IPS-15b (cell line): Measurements from ENCODE around the gene SHISA6.
"Not testable (repeated sequence)": the region's sequence is repeated elsewhere in the genome, so short reads cannot be mapped to it uniquely, and the experiment has no call there.

Experiments
- H3K27me3 ChIP-seq: one replicate; pipeline ENCODE4 v1.6.1; 2013; ENCODE audit warnings: low read length; ENCODE audit not compliant: control insufficient read depth, insufficient read depth
- H3K36me3 ChIP-seq: one replicate; pipeline ENCODE4 v1.6.1; 2013; ENCODE audit warnings: low read length; ENCODE audit not compliant: control insufficient read depth, insufficient read depth
- H3K4me1 ChIP-seq: one replicate; pipeline ENCODE4 v1.6.1; 2013; ENCODE audit warnings: mild to moderate bottlenecking, low read length; ENCODE audit not compliant: control insufficient read depth, insufficient read depth
- H3K4me3 ChIP-seq: one replicate; pipeline ENCODE4 v1.5.1; 2013; ENCODE audit warnings: low read depth, low read length
- H3K9ac ChIP-seq: one replicate; pipeline ENCODE4 v1.6.1; 2013; ENCODE audit warnings: low read depth, mild to moderate bottlenecking, low read length
- H3K9me3 ChIP-seq: one replicate; pipeline ENCODE4 v1.6.1; 2013; ENCODE audit warnings: mild to moderate bottlenecking, low read length; ENCODE audit not compliant: control insufficient read depth, insufficient read depth

SHISA6 gene

GRCh38 chr17:11304568-11304967, 63.6 kb downstream of the SHISA6 start:
- no peaks in the 10 kb centered on the region for H3K9me3 ChIP-seq
- H3K27me3 ChIP-seq, result no peaks in the 10 kb centered on the region
- H3K36me3 ChIP-seq, result no peaks in the 10 kb centered on the region
- no peak overlapping the region for H3K9ac ChIP-seq
- H3K4me1 ChIP-seq, result peaks cover 8% of the 10 kb centered on the region
- H3K4me3 ChIP-seq, result no peak overlapping the region

GRCh38 chr17:11305524-11305923, 64.5 kb downstream of the SHISA6 start:
- Histone ChIP-seq H3K4me3 (no peak overlapping the region), H3K27me3 (no peaks in the 10 kb centered on the region), H3K9ac (no peak overlapping the region)

GRCh38 chr17:11308531-11308930, 67.5 kb downstream of the SHISA6 start:
- H3K4me3 ChIP-seq, result no peak overlapping the region
- no peaks in the 10 kb centered on the region for H3K36me3 ChIP-seq
- H3K9me3 ChIP-seq, result no peaks in the 10 kb centered on the region
- no peak overlapping the region for H3K9ac ChIP-seq
- no peaks in the 10 kb centered on the region for H3K27me3 ChIP-seq
- peaks cover 8% of the 10 kb centered on the region for H3K4me1 ChIP-seq

More at GRCh38 chr17:11305524-11305923, 64.5 kb downstream of the SHISA6 start:
- Histone ChIP-seq H3K36me3 (no peaks in the 10 kb centered on the region), H3K4me1 (peaks cover 8% of the 10 kb centered on the region), H3K9me3 (no peaks in the 10 kb centered on the region)

GRCh38 chr17:11309033-11309432, 68.0 kb downstream of the SHISA6 start:
- Histone ChIP-seq H3K27me3 (no peaks in the 10 kb centered on the region), H3K4me1 (peaks cover 8% of the 10 kb centered on the region), H3K9me3 (no peaks in the 10 kb centered on the region), H3K9ac (no peak overlapping the region), H3K36me3 (no peaks in the 10 kb centered on the region), H3K4me3 (no peak overlapping the region)

GRCh38 chr17:11309850-11310249, 68.8 kb downstream of the SHISA6 start:
- H3K9me3 ChIP-seq, result no peaks in the 10 kb centered on the region
- no peaks in the 10 kb centered on the region for H3K36me3 ChIP-seq
- peaks cover 8% of the 10 kb centered on the region for H3K4me1 ChIP-seq
- no peak overlapping the region for H3K9ac ChIP-seq
- H3K4me3 ChIP-seq, result no peak overlapping the region
- H3K27me3 ChIP-seq, result no peaks in the 10 kb centered on the region

GRCh38 chr17:11316451-11316850, 75.4 kb downstream of the SHISA6 start:
- not testable (repeated sequence) for H3K4me1 ChIP-seq, H3K36me3 ChIP-seq, H3K9me3 ChIP-seq, H3K27me3 ChIP-seq, H3K4me3 ChIP-seq, H3K9ac ChIP-seq

- Histone ChIP-seq H3K4me3 (no peak overlapping the region), H3K36me3 (no peaks in the 10 kb centered on the region), H3K9me3 (no peaks in the 10 kb centered on the region), H3K4me1 (no peaks in the 10 kb centered on the region), H3K9ac (no peak overlapping the region), H3K27me3 (no peaks in the 10 kb centered on the region)
Measured at GRCh38 chr17:11318207-11318606, 77.2 kb downstream of the SHISA6 start.

GRCh38 chr17:11319894-11320293, 78.9 kb downstream of the SHISA6 start:
- H3K4me3 ChIP-seq, result no peak overlapping the region
- no peaks in the 10 kb centered on the region for H3K9me3 ChIP-seq
- H3K9ac ChIP-seq, result no peak overlapping the region
- no peaks in the 10 kb centered on the region for H3K36me3 ChIP-seq
- H3K4me1 ChIP-seq, result no peaks in the 10 kb centered on the region
- no peaks in the 10 kb centered on the region for H3K27me3 ChIP-seq

- Histone ChIP-seq H3K9ac (no peak overlapping the region), H3K4me1 (no peaks in the 10 kb centered on the region), H3K27me3 (no peaks in the 10 kb centered on the region), H3K36me3 (no peaks in the 10 kb centered on the region), H3K9me3 (no peaks in the 10 kb centered on the region), H3K4me3 (no peak overlapping the region)
Measured at GRCh38 chr17:11324021-11324420, 83.0 kb downstream of the SHISA6 start.

- Histone ChIP-seq H3K9ac (no peak overlapping the region), H3K27me3 (no peaks in the 10 kb centered on the region), H3K4me1 (no peaks in the 10 kb centered on the region), H3K4me3 (no peak overlapping the region), H3K9me3 (no peaks in the 10 kb centered on the region), H3K36me3 (no peaks in the 10 kb centered on the region)
Measured at GRCh38 chr17:11324846-11325420, 83.9 kb downstream of the SHISA6 start.

- Histone ChIP-seq H3K4me3 (no peak overlapping the region), H3K9me3 (no peaks in the 10 kb centered on the region), H3K9ac (no peak overlapping the region), H3K36me3 (no peaks in the 10 kb centered on the region), H3K4me1 (peaks cover 11% of the 10 kb centered on the region), H3K27me3 (no peaks in the 10 kb centered on the region)
Measured at GRCh38 chr17:11326492-11326891, 85.5 kb downstream of the SHISA6 start.

- Histone ChIP-seq H3K9me3 (no peaks in the 10 kb centered on the region), H3K9ac (no peak overlapping the region), H3K4me3 (no peak overlapping the region), H3K27me3 (no peaks in the 10 kb centered on the region), H3K4me1 (peaks cover 16% of the 10 kb centered on the region), H3K36me3 (no peaks in the 10 kb centered on the region)
Measured at GRCh38 chr17:11328770-11329169, 87.8 kb downstream of the SHISA6 start.
